Endometrial microvascular endothelial cells (primary cell): ENCODE results near the gene SPATA25. TPM values are rescaled to one million over a fixed set of nuclear protein-coding genes. Genes with fewer than 3 reads are reported as not detected.
"Not testable (repeated sequence)": the region's sequence is repeated elsewhere in the genome, so short reads cannot be mapped to it uniquely, and the experiment has no call there.

Experiments
- in situ Hi-C: cut with HindIII; loops from 2 replicates; pipeline ENCODE4 v1.10.0; 2017; ENCODE audit warnings: low sequenced_read_pairs, low pct_unique_long_range_greater_than_20kb; ENCODE audit errors: inconsistent ontology term
- total RNA-seq: library from RNA; depleted of rRNA; stranded (reverse); fragments of >200 nt; gene quantifications from one replicate; pipeline ENCODE4 v1.2.3, GENCODE V29; 2015; ENCODE audit errors: inconsistent ontology term

Gene SPATA25
- total RNA-seq, 1 donor from 2014 or later, result not detected

DNA sequence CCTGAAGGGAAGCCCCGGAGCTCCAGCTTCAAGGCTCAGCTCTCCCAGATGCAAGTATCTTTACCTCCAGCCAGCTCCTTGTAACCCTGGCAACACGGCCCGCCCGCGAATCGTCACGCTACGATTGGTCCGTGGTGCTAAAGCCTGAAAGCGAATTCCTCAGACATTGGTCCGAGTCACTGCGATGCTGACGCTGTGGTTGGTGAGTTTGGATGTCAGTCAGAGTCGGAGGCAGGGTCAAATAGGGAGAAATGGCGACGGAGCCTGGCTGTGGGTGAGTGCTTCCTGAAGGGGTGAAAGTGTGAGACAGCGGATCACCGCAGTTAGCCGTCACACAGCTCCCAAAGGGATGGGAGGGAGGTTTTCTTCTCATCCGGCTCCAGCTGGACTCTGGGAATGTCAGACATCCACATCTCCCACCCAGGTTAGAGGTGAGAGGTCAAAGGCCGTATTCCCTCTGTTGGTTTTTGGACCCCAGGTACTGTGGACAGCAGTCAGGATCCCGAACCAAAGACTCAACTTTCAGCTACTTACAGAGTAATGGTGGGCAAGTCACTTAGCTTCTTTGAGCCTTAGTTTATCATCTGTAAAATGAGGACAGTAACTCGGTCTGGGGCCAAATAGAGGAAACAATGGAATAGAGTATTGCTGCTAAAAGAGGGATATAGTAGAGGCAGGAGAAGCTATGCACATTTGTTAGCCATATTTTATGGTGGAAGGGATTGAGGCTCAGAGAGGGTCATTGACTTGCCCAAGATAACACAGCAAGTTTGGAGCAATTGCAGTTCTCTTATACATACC lies 6.2 kb downstream of the SPATA25 start, which contains the start of gene ZSWIM1:
Gene ZSWIM1, plus strand, starts transcription at position 240 of the 801 bp plus-strand sequence. CDS start 1,366 bp downstream, outside the sequence.
- in situ Hi-C loops, result no loop called here

- in situ Hi-C loops, result no loop called here
These were observed 9.2 kb downstream of the SPATA25 start for GRCh38 chr20:45878076-45878761.

- in situ Hi-C loops, result no loop called here
These were observed 12.8 kb downstream of the SPATA25 start for GRCh38 chr20:45874576-45874975.

DNA sequence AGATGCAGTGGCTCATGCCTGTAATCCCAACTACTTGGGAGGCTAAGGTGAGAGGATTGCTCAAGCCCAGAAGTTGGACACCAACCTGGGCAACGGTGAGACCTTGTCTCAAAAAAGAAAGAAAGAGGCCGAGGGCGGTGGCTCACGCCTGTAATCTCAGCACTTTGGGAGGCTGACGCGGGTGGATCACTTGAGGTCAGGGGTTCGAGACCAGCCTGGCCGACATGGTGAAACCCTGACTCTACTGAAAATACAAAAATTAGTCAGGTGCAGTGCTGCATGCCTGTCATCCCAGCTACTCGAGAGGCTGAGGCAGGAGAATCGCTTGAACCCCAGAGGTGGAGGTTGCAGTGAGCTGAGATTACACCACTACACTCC lies 13.3 kb downstream of the SPATA25 start:
- in situ Hi-C loops, result not testable (repeated sequence)

GRCh38 chr20:45873409-45874103 lies 13.9 kb downstream of the SPATA25 start:
- in situ Hi-C loops, result no loop called here

DNA sequence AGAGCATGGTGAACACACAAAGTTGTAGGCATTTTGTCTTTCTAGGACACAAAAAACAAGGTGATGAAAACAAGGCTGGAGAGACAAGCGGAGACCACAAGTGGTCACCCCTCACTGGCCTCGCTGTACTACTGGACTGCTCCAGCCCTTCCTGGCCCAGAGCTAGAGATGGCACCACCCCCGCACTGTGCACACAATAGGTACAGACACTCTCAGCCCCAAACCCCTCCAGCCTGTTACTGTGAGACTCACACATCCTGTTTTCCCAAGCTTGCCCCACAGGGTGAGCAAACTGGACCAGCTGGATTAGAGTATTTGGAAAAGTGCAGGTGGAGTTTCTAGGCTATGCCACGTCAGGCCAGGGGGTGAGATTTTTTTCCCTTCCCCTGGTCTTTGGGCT lies 14.8 kb downstream of the SPATA25 start:
- in situ Hi-C loops, result no loop called here

DNA sequence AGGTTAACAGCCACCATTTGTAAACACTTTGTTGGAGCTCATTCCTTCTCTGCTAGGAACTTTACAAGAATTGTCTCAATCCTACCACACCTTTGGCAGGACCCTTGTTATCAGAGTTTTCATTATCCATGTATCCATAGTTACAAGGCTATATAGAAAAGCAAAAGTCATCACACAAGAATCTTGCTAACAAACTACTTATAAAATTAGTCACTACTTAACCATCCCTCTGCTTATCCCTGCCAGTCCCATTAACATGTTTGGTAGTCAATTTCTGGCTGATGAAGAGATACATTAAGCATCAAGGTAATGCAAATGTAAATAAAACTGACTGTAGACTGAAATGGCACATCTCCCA lies 19.6 kb downstream of the SPATA25 start:
- in situ Hi-C loops, result no loop called here

DNA sequence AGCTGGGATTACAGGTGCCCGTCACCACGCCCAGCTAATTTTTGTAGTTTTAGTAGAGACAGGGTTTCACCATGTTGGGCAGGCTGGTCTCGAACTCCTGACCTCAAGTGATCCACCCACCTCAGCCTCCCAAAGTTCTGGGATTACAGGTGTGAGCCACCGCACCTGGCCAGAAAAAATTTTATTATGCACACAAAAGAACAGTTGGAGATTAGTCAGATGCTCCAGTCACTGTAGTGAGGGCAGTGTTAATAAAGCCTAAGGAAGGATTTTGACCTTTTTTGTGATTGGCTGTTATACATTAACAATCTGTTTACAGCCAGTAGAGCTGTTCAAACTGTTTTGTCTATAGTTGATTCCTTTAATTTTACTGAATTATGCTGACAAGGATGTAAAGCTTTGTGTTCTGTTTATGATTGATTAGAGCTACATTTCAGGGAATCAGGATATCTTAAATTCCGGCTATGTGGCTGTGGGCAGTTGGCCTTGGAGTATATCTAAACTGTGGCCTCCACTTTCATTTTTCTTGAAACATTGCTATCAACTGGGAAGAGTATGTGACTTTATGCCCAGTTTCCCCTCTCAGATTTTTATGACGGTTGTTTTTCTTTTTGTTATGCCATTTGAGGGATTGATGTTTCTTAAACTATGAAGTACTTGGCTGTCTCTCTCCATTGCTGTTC lies 20.1 kb downstream of the SPATA25 start:
- in situ Hi-C loops, result no loop called here

DNA sequence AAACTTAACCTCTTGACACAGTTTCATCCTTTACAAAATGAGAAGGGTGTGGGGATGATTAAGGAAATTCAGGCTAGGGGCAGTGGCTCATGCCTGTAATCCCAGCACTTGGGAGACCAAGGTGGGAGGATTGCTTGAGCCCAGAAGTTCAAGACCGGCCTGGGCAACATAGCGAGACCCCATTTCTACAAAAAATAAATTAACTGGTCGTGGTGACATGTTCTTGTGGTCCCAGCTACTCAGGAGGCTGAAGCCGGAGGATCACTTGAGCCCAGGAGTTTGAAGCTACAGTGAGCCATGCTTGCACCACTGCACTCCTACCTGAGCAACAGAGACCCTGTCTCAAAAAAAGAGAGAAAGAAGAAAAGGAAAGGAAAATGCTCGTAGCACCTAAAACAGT lies 21.0 kb downstream of the SPATA25 start:
- in situ Hi-C loops, result no loop called here

DNA sequence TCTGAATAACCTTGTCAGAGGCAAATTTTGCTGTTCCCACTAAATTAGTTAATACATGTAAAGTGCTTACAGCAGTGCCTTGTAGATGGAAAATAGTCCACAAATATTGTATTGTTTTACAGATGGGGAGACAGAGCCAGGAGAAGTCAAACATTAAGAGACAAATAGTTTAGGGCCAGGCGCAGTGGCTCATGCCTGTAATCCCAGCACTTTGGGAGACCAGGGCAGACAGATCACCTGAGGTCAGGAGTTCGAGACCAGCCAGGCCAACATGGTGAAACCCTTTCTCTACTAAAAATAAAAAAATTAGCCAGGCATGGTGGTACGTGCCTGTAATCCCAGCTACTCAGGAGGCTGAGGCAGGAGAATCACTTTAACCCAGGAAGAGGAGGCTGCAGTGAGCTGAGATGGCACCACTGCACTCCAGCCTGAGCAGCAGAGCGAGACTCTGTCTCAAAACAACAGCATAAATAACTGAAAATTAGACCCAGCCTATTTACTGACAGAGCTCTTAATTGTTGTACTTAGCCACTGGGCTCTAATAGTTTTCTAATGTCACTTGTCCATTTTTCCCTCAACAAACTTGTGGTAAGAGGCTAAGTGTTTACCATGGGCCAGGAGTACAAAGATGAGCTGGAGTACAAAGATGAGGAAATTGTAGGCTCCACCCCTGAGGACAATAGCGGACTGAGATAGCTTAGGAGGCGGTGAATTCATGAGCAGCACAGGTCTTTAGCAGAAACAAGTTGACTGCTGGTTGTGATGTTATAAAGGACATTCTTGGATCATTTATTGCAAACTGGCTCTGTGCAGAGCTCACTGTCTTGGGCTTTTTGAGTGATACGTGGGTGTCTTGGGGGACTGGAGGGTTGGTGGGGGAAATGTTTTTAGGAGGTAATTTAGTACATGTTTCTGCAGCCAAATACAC lies 23.6 kb downstream of the SPATA25 start:
- in situ Hi-C loops, result no loop called here

- in situ Hi-C loops, result no loop called here
These were observed 26.0 kb downstream of the SPATA25 start for GRCh38 chr20:45861221-45862075.

GRCh38 chr20:45860560-45861220 lies 26.7 kb downstream of the SPATA25 start:
- in situ Hi-C loops, result no loop called here

DNA sequence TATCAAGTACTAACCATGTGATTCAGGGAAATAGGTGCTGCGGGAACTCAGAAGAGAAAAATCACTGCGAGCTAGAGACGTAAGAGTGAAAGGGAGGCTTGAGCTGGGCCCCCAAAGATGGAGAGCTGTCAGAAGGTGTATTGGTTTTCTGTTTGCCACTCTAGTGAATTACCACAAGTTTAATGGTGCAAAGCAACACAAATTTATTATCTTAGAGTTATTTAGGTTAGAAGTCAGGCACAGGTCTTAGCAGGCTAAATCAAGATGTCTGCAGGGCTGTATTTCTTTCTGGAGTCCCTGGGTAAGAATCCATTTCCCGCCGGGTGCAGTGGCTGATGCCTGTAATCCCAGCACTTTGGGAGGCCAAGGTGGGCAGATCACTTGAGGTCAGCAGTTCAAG lies 27.5 kb downstream of the SPATA25 start:
- in situ Hi-C loops, result no loop called here

DNA sequence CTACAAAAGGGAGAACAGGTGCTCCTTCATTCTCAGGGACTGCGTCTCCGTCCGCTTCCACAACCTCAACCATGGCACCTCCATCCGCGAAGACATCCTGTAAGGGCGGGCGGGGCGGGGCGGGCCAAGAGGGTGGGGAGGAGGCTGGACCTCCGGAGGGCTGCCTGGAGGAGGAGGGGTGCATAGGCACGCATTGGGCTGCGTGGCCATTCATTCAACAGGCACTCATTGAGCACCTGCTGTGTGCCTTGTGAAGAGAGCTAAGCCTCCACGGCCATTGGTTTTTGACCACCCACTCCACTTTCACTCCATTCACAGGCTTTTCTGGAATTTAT lies 29.6 kb downstream of the SPATA25 start:
- in situ Hi-C loops, result no loop called here

DNA sequence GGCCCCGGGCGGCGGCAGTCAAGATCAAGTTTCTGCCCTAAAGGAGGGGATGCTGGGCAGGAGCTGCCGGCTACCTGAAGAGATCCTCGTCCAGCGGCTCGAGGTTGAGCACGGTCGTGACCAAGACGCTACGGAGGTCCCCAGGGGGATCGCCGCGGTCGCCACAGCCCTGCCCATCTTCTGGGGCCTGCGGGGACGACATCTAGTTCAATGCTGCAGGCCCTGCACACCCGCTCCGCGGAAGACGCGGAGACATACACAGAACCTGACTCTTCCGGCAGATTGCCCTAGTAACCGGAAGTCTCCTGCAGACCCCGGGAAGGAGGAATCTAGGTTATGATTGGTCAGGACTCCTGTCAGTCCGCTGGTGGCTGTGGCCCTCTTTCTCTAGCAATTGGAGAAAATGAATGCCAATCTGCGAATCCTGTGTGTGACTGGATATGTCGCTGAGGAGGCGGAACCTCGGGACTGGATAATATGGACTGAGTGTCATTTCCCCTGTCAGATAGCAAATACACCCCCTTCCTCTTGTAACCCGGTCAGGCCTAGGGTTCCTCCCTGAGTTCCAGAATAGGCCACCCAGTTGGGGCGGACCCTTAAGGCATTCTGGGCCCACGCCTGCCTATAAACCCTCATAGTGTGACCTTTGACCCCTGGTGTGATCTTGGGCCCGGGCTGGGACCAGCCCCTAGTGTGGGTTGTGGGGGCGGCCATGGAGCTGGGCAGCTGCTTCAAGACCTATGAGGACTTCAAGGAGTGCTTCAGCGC lies 30.1 kb downstream of the SPATA25 start, which contains the start of the genes ACOT8 and ZSWIM3:
Gene ACOT8, minus strand, starts transcription at position 279 of the 768 bp plus-strand sequence. Its CDS starts 77 bp downstream, at position 202.
Gene ZSWIM3, plus strand, starts transcription at position 501 of the 768 bp plus-strand sequence. Its CDS starts 212 bp downstream, at position 713.
- in situ Hi-C loops, result no loop called here

GRCh38 chr20:45853484-45853883 lies 33.9 kb downstream of the SPATA25 start:
- in situ Hi-C loops, result no loop called here
